Breast epithelium (tissue), 4 donors: Measurements from ENCODE around the gene TBXAS1. TPM values are rescaled to one million over a fixed set of nuclear protein-coding genes. Genes with fewer than 3 reads are reported as not detected.

Experiments
- DNase-seq, 2 donors: peaks; one replicate each; pipeline ENCODE4 v3.0.0-alpha.2; 2019; ENCODE audit warnings: low spot score in 2 of 2
- H3K27ac ChIP-seq, 2 donors: fragments of 200-600 bp; sonication (generic) in 1 of 2; one replicate each; pipeline ENCODE4 v1.5.1; 2016 to 2019; ENCODE audit warnings: mild to moderate bottlenecking in 1 of 2
- H3K27me3 ChIP-seq, 2 donors: fragments of 200-600 bp; sonication (generic) in 1 of 2; one replicate each; pipeline versions ENCODE4 v1.5.1 to v1.6.0; 2017 to 2019; ENCODE audit warnings: control low read depth in 1 of 2, mild to moderate bottlenecking in 1 of 2
- H3K36me3 ChIP-seq: fragments of 200-600 bp; one replicate; pipeline ENCODE4 v1.5.1; 2019
- H3K4me1 ChIP-seq, 2 donors: fragments of 200-600 bp; sonication (generic); one replicate each; pipeline ENCODE4 v1.5.1; 2016 to 2019; ENCODE audit warnings: control low read depth in 1 of 2
- H3K4me3 ChIP-seq, 3 donors: fragments of 200-600 bp; sonication (generic); 1 replicate in 2 of 3; 2 replicates in 1 of 3; pipeline ENCODE4 v1.5.1; 2016 to 2019; ENCODE audit warnings: mild to moderate bottlenecking in 3 of 3, moderate library complexity in 2 of 3
- H3K9me3 ChIP-seq, 2 donors: fragments of 200-600 bp; sonication (generic) in 1 of 2; one replicate each; pipeline ENCODE4 v1.5.1; 2016 to 2019; ENCODE audit warnings: control low read depth in 1 of 2
- CTCF ChIP-seq, 3 donors: fragments of 450-650 bp; IDR thresholded peaks; one replicate each; pipeline ENCODE4 v1.5.1; 2016 to 2017; ENCODE audit warnings: antibody characterized with exemption in 3 of 3, mild to moderate bottlenecking in 3 of 3, moderate library complexity in 3 of 3
- POLR2A ChIP-seq: fragments of 450-650 bp; IDR thresholded peaks from one replicate; pipeline ENCODE4 v1.6.1; 2016; ENCODE audit warnings: antibody characterized with exemption, mild to moderate bottlenecking, moderate library complexity
- POLR2AphosphoS5 ChIP-seq, 3 donors: sonication (generic); formaldehyde crosslinking; IDR thresholded peaks; one replicate each; pipeline ENCODE4 v1.6.1; 2017; ENCODE audit warnings: antibody characterized with exemption in 3 of 3
- intact Hi-C: fragments of 100-400 bp; cut with DNase I; formaldehyde crosslinking; loops from one replicate; pipeline ENCODE4 v1.15.1; 2023; ENCODE audit warnings: low total_unique reads
- total RNA-seq, 3 donors: library from RNA; depleted of rRNA; stranded (reverse); fragments of >200 nt; gene quantifications; one replicate each; pipeline ENCODE4 v1.1.0, GENCODE V29; 2016

The TBXAS1 gene
- total RNA-seq, 3 donors from 2014 or later = 17.7 to 59.8 (median 17.9) TPM

GRCh38 chr7:140054751-140055150 lies 225.7 kb downstream of the TBXAS1 start:
- TF ChIP-seq CTCF (IDR thresholded peaks at IDR 0.05) = no peak
- no peak for TF ChIP-seq POLR2A
- TF ChIP-seq POLR2AphosphoS5 (IDR thresholded peaks at IDR 0.05) = no peak
- Histone ChIP-seq H3K27me3 (no peaks in the 10 kb centered on the region), H3K9me3 (no peaks in the 10 kb centered on the region), H3K4me3 (no peak overlapping the region), H3K27ac (no peak overlapping the region), H3K36me3 (no peaks in the 10 kb centered on the region), H3K4me1 (no peaks in the 10 kb centered on the region)
- intact Hi-C loops = no loop called here
- DNase-seq = no peak

- no peak overlapping the region for H3K4me3 ChIP-seq
- intact Hi-C loops = no loop called here
- no peak overlapping the region for H3K27ac ChIP-seq
- no peak for TF ChIP-seq POLR2AphosphoS5 (IDR thresholded peaks at IDR 0.05)
- TF ChIP-seq POLR2A = no peak
- no peak for TF ChIP-seq CTCF (IDR thresholded peaks at IDR 0.05)
- DNase-seq = no peak
- H3K36me3 ChIP-seq = no peaks in the 10 kb centered on the region
- no peaks in the 10 kb centered on the region for H3K4me1 ChIP-seq
- no peaks in the 10 kb centered on the region for H3K27me3 ChIP-seq
- H3K9me3 ChIP-seq = no peaks in the 10 kb centered on the region
Measured at GRCh38 chr7:140055833-140056232, 226.8 kb downstream of the TBXAS1 start.

- H3K27me3 ChIP-seq = no peaks in the 10 kb centered on the region
- intact Hi-C loops = no loop called here
- H3K4me3 ChIP-seq = no peak overlapping the region
- H3K9me3 ChIP-seq = no peaks in the 10 kb centered on the region
- no peaks in the 10 kb centered on the region for H3K36me3 ChIP-seq
- no peak for DNase-seq
- TF ChIP-seq POLR2A (no peak), CTCF (IDR thresholded peaks at IDR 0.05) (no peak), POLR2AphosphoS5 (IDR thresholded peaks at IDR 0.05) (no peak)
- H3K4me1 ChIP-seq = no peaks in the 10 kb centered on the region
- no peak overlapping the region for H3K27ac ChIP-seq
Measured at GRCh38 chr7:140056431-140057142, 227.5 kb downstream of the TBXAS1 start.

GRCh38 chr7:140057143-140057535 lies 228.1 kb downstream of the TBXAS1 start:
- DNase-seq = no peak

More at GRCh38 chr7:140057143-140057535, 228.1 kb downstream of the TBXAS1 start:
- H3K4me3 ChIP-seq = no peak overlapping the region
- intact Hi-C loops = no loop called here
- H3K4me1 ChIP-seq = no peaks in the 10 kb centered on the region
- H3K9me3 ChIP-seq = no peaks in the 10 kb centered on the region
- no peak for TF ChIP-seq POLR2AphosphoS5 (IDR thresholded peaks at IDR 0.05)
- TF ChIP-seq POLR2A = no peak
- TF ChIP-seq CTCF (IDR thresholded peaks at IDR 0.05) = no peak
- H3K36me3 ChIP-seq = no peaks in the 10 kb centered on the region
- no peaks in the 10 kb centered on the region for H3K27me3 ChIP-seq
- H3K27ac ChIP-seq = no peak overlapping the region
